ENCODE results near the gene C4orf54.

The C4orf54 gene

GRCh38 chr4:99645036-99645435 lies 12.6 kb downstream of the C4orf54 start:
- Histone ChIP-seq H3K9me3 (replicated peaks; ENCODE audit: insufficient read depth, low read length) (no peaks in the 10 kb centered on the region), H3K27ac (ENCODE audit: low read length) (no peak overlapping the region), H3F3A (ENCODE audit: insufficient read depth, low read length) (no peaks in the 10 kb centered on the region), H3K4me3 (ENCODE audit: low read length) (no peak overlapping the region), H3K4me2 (ENCODE audit: low read depth, low read length) (no peak overlapping the region), H3K27me3 (replicated peaks; ENCODE audit: insufficient read depth, low read length) (no peaks in the 10 kb centered on the region), H4K20me1 (ENCODE audit: insufficient read depth, low read length) (no peaks in the 10 kb centered on the region), H3K79me2 (ENCODE audit: low read length) (no peaks in the 10 kb centered on the region), H3K4me1 (ENCODE audit: low read length) (no peaks in the 10 kb centered on the region), H2AFZ (ENCODE audit: low read length) (no peak overlapping the region), H3K9me2 (replicated peaks; ENCODE audit: insufficient read depth, low read length) (no peaks in the 10 kb centered on the region), H3K9ac (ENCODE audit: low read length) (no peak overlapping the region), H3K36me3 (replicated peaks; ENCODE audit: insufficient read depth, low read length) (no peaks in the 10 kb centered on the region)
- DNase-seq, result no peak
- no peak for TF ChIP-seq EZH2phosphoT487 (IDR thresholded peaks at IDR 0.05; ENCODE audit: low read length)
- TF ChIP-seq EZH2 (optimal IDR thresholded peaks at IDR 0.05; ENCODE audit: low read depth, low read length), result no peak
- no peak for TF ChIP-seq CTCF (IDR thresholded peaks at IDR 0.05; ENCODE audit: low read length)

GRCh38 chr4:99644453-99644852 lies 13.2 kb downstream of the C4orf54 start:
- Histone ChIP-seq H2AFZ (ENCODE audit: low read length) (no peak overlapping the region), H3K9me2 (replicated peaks; ENCODE audit: insufficient read depth, low read length) (no peaks in the 10 kb centered on the region), H3F3A (ENCODE audit: insufficient read depth, low read length) (no peaks in the 10 kb centered on the region), H3K27ac (ENCODE audit: low read length) (no peak overlapping the region), H3K4me2 (ENCODE audit: low read depth, low read length) (no peak overlapping the region), H3K9ac (ENCODE audit: low read length) (no peak overlapping the region), H4K20me1 (ENCODE audit: insufficient read depth, low read length) (no peaks in the 10 kb centered on the region), H3K9me3 (replicated peaks; ENCODE audit: insufficient read depth, low read length) (no peaks in the 10 kb centered on the region), H3K4me3 (ENCODE audit: low read length) (no peak overlapping the region), H3K27me3 (replicated peaks; ENCODE audit: insufficient read depth, low read length) (no peaks in the 10 kb centered on the region), H3K79me2 (ENCODE audit: low read length) (no peaks in the 10 kb centered on the region), H3K4me1 (ENCODE audit: low read length) (no peaks in the 10 kb centered on the region), H3K36me3 (replicated peaks; ENCODE audit: insufficient read depth, low read length) (no peaks in the 10 kb centered on the region)
- no peak for DNase-seq
- TF ChIP-seq EZH2 (optimal IDR thresholded peaks at IDR 0.05; ENCODE audit: low read depth, low read length) (no peak), EZH2phosphoT487 (IDR thresholded peaks at IDR 0.05; ENCODE audit: low read length) (no peak), CTCF (IDR thresholded peaks at IDR 0.05; ENCODE audit: low read length) (no peak)

GRCh38 chr4:99642725-99643489 lies 14.7 kb downstream of the C4orf54 start:
- DNase-seq, result no peak
- Histone ChIP-seq H4K20me1 (ENCODE audit: insufficient read depth, low read length) (no peaks in the 10 kb centered on the region), H3K27ac (ENCODE audit: low read length) (no peak overlapping the region), H3F3A (ENCODE audit: insufficient read depth, low read length) (no peaks in the 10 kb centered on the region), H3K9me3 (replicated peaks; ENCODE audit: insufficient read depth, low read length) (no peaks in the 10 kb centered on the region), H3K4me2 (ENCODE audit: low read depth, low read length) (no peak overlapping the region), H3K9me2 (replicated peaks; ENCODE audit: insufficient read depth, low read length) (no peaks in the 10 kb centered on the region), H3K27me3 (replicated peaks; ENCODE audit: insufficient read depth, low read length) (no peaks in the 10 kb centered on the region), H3K79me2 (ENCODE audit: low read length) (no peaks in the 10 kb centered on the region), H3K9ac (ENCODE audit: low read length) (no peak overlapping the region), H2AFZ (ENCODE audit: low read length) (no peak overlapping the region), H3K36me3 (replicated peaks; ENCODE audit: insufficient read depth, low read length) (no peaks in the 10 kb centered on the region), H3K4me1 (ENCODE audit: low read length) (no peaks in the 10 kb centered on the region), H3K4me3 (ENCODE audit: low read length) (no peak overlapping the region)
- no peak for TF ChIP-seq CTCF (IDR thresholded peaks at IDR 0.05; ENCODE audit: low read length)
- TF ChIP-seq EZH2phosphoT487 (IDR thresholded peaks at IDR 0.05; ENCODE audit: low read length), result no peak
- TF ChIP-seq EZH2 (optimal IDR thresholded peaks at IDR 0.05; ENCODE audit: low read depth, low read length), result no peak

All from MM.1S (cell line).